ENCODE measurements around the gene MMP19. TPM values are rescaled to one million over a fixed set of nuclear protein-coding genes. Genes with fewer than 3 reads are reported as not detected.
"Not testable (repeated sequence)": the region's sequence is repeated elsewhere in the genome, so short reads cannot be mapped to it uniquely, and the experiment has no call there.

MMP19 gene
- total RNA-seq, 1 experiment from 2014 or later: 2.3 TPM

- intact Hi-C loops (cut with micrococcal nuclease; ENCODE audit: unreplicated experiment): no loop called here
- Histone ChIP-seq H3K27me3 (replicated peaks; ENCODE audit: insufficient read depth, low read depth, low read length, poor library complexity) (no peaks in the 10 kb centered on the region), H3K9me3 (ENCODE audit: low read depth, low read length, poor library complexity, severe bottlenecking) (no peaks in the 10 kb centered on the region), H3K4me3 (ENCODE audit: low read depth, low read length, poor library complexity, severe bottlenecking) (no peak overlapping the region), H3K4me1 (ENCODE audit: insufficient read depth, low read length, poor library complexity, severe bottlenecking) (peaks cover 7% of the 10 kb centered on the region), H3K36me3 (ENCODE audit: insufficient read depth, low read length, poor library complexity, severe bottlenecking) (no peaks in the 10 kb centered on the region), H3K27ac (ENCODE audit: low read depth, low read length, poor library complexity, severe bottlenecking) (no peak overlapping the region)
- DNase-seq (ENCODE audit: low spot score): no peak
- no TSS peak for BruUV-seq (replicated peaks)
- CTCF ChIA-PET: no interaction called here
- no peak for TF ChIP-seq CTCF (conservative IDR thresholded peaks at IDR 0.05; ENCODE audit: low read depth, low read length)
- TF ChIP-seq EZH2 (IDR thresholded peaks at IDR 0.05; ENCODE audit: borderline replicate concordance, low read depth, low read length, poor library complexity, severe bottlenecking): no peak
- POLR2A ChIA-PET (ENCODE audit: low non-redundant PET): no interaction called here
These were observed 3.2 kb downstream of the MMP19 start for GRCh38 chr12:55839345-55840140.

GRCh38 chr12:55838361-55838760, 4.4 kb downstream of the MMP19 start:
- TF ChIP-seq EZH2 (IDR thresholded peaks at IDR 0.05; ENCODE audit: borderline replicate concordance, low read depth, low read length, poor library complexity, severe bottlenecking) (no peak), CTCF (conservative IDR thresholded peaks at IDR 0.05; ENCODE audit: low read depth, low read length) (no peak)
- BruUV-seq (replicated peaks): no TSS peak
- Histone ChIP-seq H3K27ac (ENCODE audit: low read depth, low read length, poor library complexity, severe bottlenecking) (no peak overlapping the region), H3K36me3 (ENCODE audit: insufficient read depth, low read length, poor library complexity, severe bottlenecking) (no peaks in the 10 kb centered on the region), H3K9me3 (ENCODE audit: low read depth, low read length, poor library complexity, severe bottlenecking) (no peaks in the 10 kb centered on the region), H3K4me3 (ENCODE audit: low read depth, low read length, poor library complexity, severe bottlenecking) (no peak overlapping the region), H3K27me3 (replicated peaks; ENCODE audit: insufficient read depth, low read depth, low read length, poor library complexity) (no peaks in the 10 kb centered on the region), H3K4me1 (ENCODE audit: insufficient read depth, low read length, poor library complexity, severe bottlenecking) (peaks cover 7% of the 10 kb centered on the region)
- POLR2A ChIA-PET (ENCODE audit: low non-redundant PET): no interaction called here
- no peak for DNase-seq (ENCODE audit: low spot score)
- CTCF ChIA-PET: no interaction called here
- intact Hi-C loops (cut with micrococcal nuclease; ENCODE audit: unreplicated experiment): no loop called here

GRCh38 chr12:55834400-55834799, 8.3 kb downstream of the MMP19 start:
- H3K4me1 ChIP-seq (ENCODE audit: insufficient read depth, low read length, poor library complexity, severe bottlenecking); H3K36me3 ChIP-seq (ENCODE audit: insufficient read depth, low read length, poor library complexity, severe bottlenecking); BruUV-seq (replicated peaks); H3K4me3 ChIP-seq (ENCODE audit: low read depth, low read length, poor library complexity, severe bottlenecking); CTCF ChIA-PET; H3K27me3 ChIP-seq (replicated peaks; ENCODE audit: insufficient read depth, low read depth, low read length, poor library complexity); intact Hi-C loops (cut with micrococcal nuclease; ENCODE audit: unreplicated experiment); H3K27ac ChIP-seq (ENCODE audit: low read depth, low read length, poor library complexity, severe bottlenecking); H3K9me3 ChIP-seq (ENCODE audit: low read depth, low read length, poor library complexity, severe bottlenecking); POLR2A ChIA-PET (ENCODE audit: low non-redundant PET); DNase-seq (ENCODE audit: low spot score): not testable (repeated sequence)

GRCh38 chr12:55833056-55833455, 9.7 kb downstream of the MMP19 start:
- Histone ChIP-seq H3K9me3 (ENCODE audit: low read depth, low read length, poor library complexity, severe bottlenecking) (no peaks in the 10 kb centered on the region), H3K27ac (ENCODE audit: low read depth, low read length, poor library complexity, severe bottlenecking) (no peak overlapping the region), H3K36me3 (ENCODE audit: insufficient read depth, low read length, poor library complexity, severe bottlenecking) (no peaks in the 10 kb centered on the region), H3K27me3 (replicated peaks; ENCODE audit: insufficient read depth, low read depth, low read length, poor library complexity) (no peaks in the 10 kb centered on the region), H3K4me1 (ENCODE audit: insufficient read depth, low read length, poor library complexity, severe bottlenecking) (no peaks in the 10 kb centered on the region), H3K4me3 (ENCODE audit: low read depth, low read length, poor library complexity, severe bottlenecking) (no peak overlapping the region)
- TF ChIP-seq CTCF (conservative IDR thresholded peaks at IDR 0.05; ENCODE audit: low read depth, low read length) (no peak), EZH2 (IDR thresholded peaks at IDR 0.05; ENCODE audit: borderline replicate concordance, low read depth, low read length, poor library complexity, severe bottlenecking) (no peak)
- CTCF ChIA-PET: no interaction called here
- POLR2A ChIA-PET (ENCODE audit: low non-redundant PET): interaction anchor here (0.6 kb wide), 1 partner anchor 228 kb away, joined by 5 read pairs; no protein-coding TSS in a partner anchor
- no peak for DNase-seq (ENCODE audit: low spot score)
- intact Hi-C loops (cut with micrococcal nuclease; ENCODE audit: unreplicated experiment): no loop called here
- BruUV-seq (replicated peaks): no TSS peak

All from A673 (cell line).